HepG2 (cell line): ENCODE data around the gene ZNF22. TPM values are rescaled to one million over a fixed set of nuclear protein-coding genes. Genes with fewer than 3 reads are reported as not detected.
A peak's percentile ranks its signal among the peaks of the same experiment; 100 is the strongest.

ENCODE experiments used
- ATAC-seq: fragments of 200-7000 bp; cut with Tn5 transposase; 3 replicates; pipeline ENCODE4 v1.9.1; 2020; ENCODE audit warnings: mild to moderate bottlenecking, moderate library complexity
- BruUV-seq: library from RNA; stranded (reverse); fragments of 400-500 nt; replicated peaks from 2 replicates; lab custom pipeline; 2021; lab: Mats Ljungman, UMichigan
- CTCF ChIA-PET: fragments of 300-600 bp; formaldehyde crosslinking; extraction: SDS; loops from one replicate; lab custom pipeline; 2021; ENCODE audit warnings: low total read pairs, inconsistent platforms, low intra/inter-chr PET ratio; lab: Yijun Ruan, JAX
- POLR2A ChIA-PET: fragments of 350-600 bp; sonication (Branson Sonifier 250); formaldehyde crosslinking; loops from one replicate; lab custom pipeline; 2020; ENCODE audit warnings: antibody characterized with exemption, inconsistent platforms; lab: Yijun Ruan, JAX
- DNase-seq: peaks from one replicate; pipeline ENCODE4 v3.0.0-alpha.2; 2015; ENCODE audit warnings: low spot score
- FAIRE-seq: peaks from 3 replicates; lab custom pipeline; 2011; peaks lifted over from hg19 to GRCh38; lab: Jason Lieb, UNC
- H2AFZ ChIP-seq: one replicate; pipeline ENCODE4 v1.6.1; 2011; ENCODE audit warnings: low read length, inconsistent platforms
- H3K27ac ChIP-seq: fragments of 300-600 bp; 3 replicates; pipeline ENCODE4 v1.8.0; 2011; ENCODE audit warnings: mixed run types, mild to moderate bottlenecking, mixed read lengths, low read length, inconsistent platforms; ENCODE audit not compliant: insufficient read depth; ENCODE audit errors: extremely low read length
- H3K27me3 ChIP-seq, 2 experiments: fragments of 200-600 bp in 1 of 2; 2 replicates in 1 of 2; 3 replicates in 1 of 2; pipeline versions ENCODE4 v1.6.0 to v1.8.0; 2011; ENCODE audit warnings: low read length in 2 of 2, mild to moderate bottlenecking in 2 of 2, moderate library complexity in 2 of 2, inconsistent platforms in 1 of 2; ENCODE audit not compliant: insufficient read depth in 2 of 2, control insufficient read depth in 1 of 2
- H3K36me3 ChIP-seq, 2 experiments: fragments of 200-600 bp in 1 of 2; replicated peaks in 1 of 2; 2 replicates in 1 of 2; 3 replicates in 1 of 2; pipeline versions ENCODE4 v1.5.1 to v1.8.0; 2011; ENCODE audit warnings: low read length in 2 of 2, inconsistent platforms in 1 of 2; ENCODE audit not compliant: insufficient read depth in 2 of 2, control insufficient read depth in 1 of 2
- H3K4me1 ChIP-seq: 2 replicates; pipeline ENCODE4 v1.5.1; 2012; ENCODE audit warnings: low read length, inconsistent platforms; ENCODE audit not compliant: insufficient read depth
- H3K4me2 ChIP-seq: 2 replicates; pipeline ENCODE4 v1.6.0; 2011; ENCODE audit warnings: low read depth, low read length, inconsistent platforms
- H3K4me3 ChIP-seq, 3 experiments: fragments of 200-600 bp in 1 of 3; sonication (generic), shearing (Covaris generic) in 1 of 3; replicated peaks in 1 of 3; 2 replicates each; pipeline ENCODE4 v1.5.1; 2011 to 2016; ENCODE audit warnings: low read length in 3 of 3, inconsistent platforms in 2 of 3, low read depth in 2 of 3, mild to moderate bottlenecking in 2 of 3, control low read depth in 1 of 3, mixed read lengths in 1 of 3; ENCODE audit not compliant: insufficient read depth in 1 of 3
- H3K79me2 ChIP-seq: one replicate; pipeline ENCODE4 v1.6.1; 2011; ENCODE audit warnings: low read length, inconsistent platforms; ENCODE audit not compliant: insufficient read depth
- H3K9ac ChIP-seq: 2 replicates; pipeline ENCODE4 v1.6.0; 2011; ENCODE audit warnings: mild to moderate bottlenecking, low read depth, low read length, inconsistent platforms; ENCODE audit not compliant: insufficient read depth
- H3K9me3 ChIP-seq: 2 replicates; pipeline ENCODE4 v1.5.1; 2012; ENCODE audit warnings: mild to moderate bottlenecking, low read length
- H4K20me1 ChIP-seq: 2 replicates; pipeline ENCODE4 v1.6.0; 2011; ENCODE audit warnings: inconsistent platforms, mild to moderate bottlenecking, low read length, moderate library complexity; ENCODE audit not compliant: insufficient read depth
- BCL6 ChIP-seq: IDR thresholded peaks from 2 replicates; pipeline ENCODE4 v1.6.1; 2016; ENCODE audit warnings: missing genetic modification reagents, missing compliant biosample characterization
- CC2D1A ChIP-seq: sonication (generic); formaldehyde crosslinking; IDR thresholded peaks from 2 replicates; pipeline ENCODE4 v1.8.1; 2023; ENCODE audit warnings: mild to moderate bottlenecking, missing genetic modification reagents
- CENPT ChIP-seq: sonication (generic); formaldehyde crosslinking; IDR thresholded peaks from 2 replicates; pipeline ENCODE4 v1.8.0; 2022; ENCODE audit warnings: low read depth, mild to moderate bottlenecking, moderate library complexity, missing genetic modification reagents
- HNF4G ChIP-seq, 2 experiments: sonication (generic) in 1 of 2; formaldehyde crosslinking in 1 of 2; IDR thresholded peaks; 2 replicates each; pipeline versions ENCODE4 v1.4.0 to v1.6.1; 2011 to 2020; ENCODE audit warnings: borderline replicate concordance in 2 of 2, low read depth in 2 of 2, mild to moderate bottlenecking in 2 of 2, low read length in 1 of 2, missing genetic modification reagents in 1 of 2, moderate library complexity in 1 of 2
- HOXA9 ChIP-seq: sonication (generic); formaldehyde crosslinking; IDR thresholded peaks from 2 replicates; pipeline ENCODE4 v1.8.1; 2022; ENCODE audit warnings: missing genetic modification reagents, mild to moderate bottlenecking, moderate library complexity, borderline replicate concordance
- MTF1 ChIP-seq: sonication (generic); formaldehyde crosslinking; IDR thresholded peaks from 2 replicates; pipeline ENCODE4 v1.5.0; 2020; ENCODE audit warnings: missing genetic modification reagents
- NR3C1 ChIP-seq: sonication (generic); formaldehyde crosslinking; IDR thresholded peaks from 2 replicates; pipeline ENCODE4 v1.4.0; 2020; ENCODE audit warnings: missing genetic modification reagents
- PPARG ChIP-seq: conservative IDR thresholded peaks from 2 replicates; pipeline ENCODE4 v1.6.1; 2016; ENCODE audit warnings: missing biosample characterization, missing genetic modification reagents
- PRMT3 ChIP-seq: sonication (generic); formaldehyde crosslinking; IDR thresholded peaks from 2 replicates; pipeline ENCODE4 v1.8.1; 2022; ENCODE audit warnings: low read depth, mild to moderate bottlenecking, moderate library complexity, missing genetic modification reagents, borderline replicate concordance
- SMC3 ChIP-seq: IDR thresholded peaks from 2 replicates; pipeline ENCODE4 v1.6.1; 2011; ENCODE audit warnings: low read length, improper control_type of control experiment
- ZNF678 ChIP-seq: sonication (generic); formaldehyde crosslinking; IDR thresholded peaks from 2 replicates; pipeline ENCODE4 v1.4.0; 2020; ENCODE audit warnings: mild to moderate bottlenecking, missing genetic modification reagents
- ZNF761 ChIP-seq: sonication (generic); formaldehyde crosslinking; conservative IDR thresholded peaks from 2 replicates; pipeline ENCODE4 v1.4.0; 2020; ENCODE audit warnings: mild to moderate bottlenecking, missing genetic modification reagents
- WGBS: methylation state at CpG from one replicate; pipeline ENCODE4 v1.1.6; 2017; ENCODE audit warnings: low lambda C conversion rate; 5-methylcytosine and 5-hydroxymethylcytosine counted together
- in situ Hi-C: cut with HindIII; loops from 2 replicates; pipeline ENCODE4 v1.10.0; 2017; ENCODE audit warnings: low pct_unique_long_range_greater_than_20kb; ENCODE audit not compliant: extremely low pct_ligation_motif_present
- intact Hi-C: fragments of 100-400 bp; cut with micrococcal nuclease; formaldehyde crosslinking; loops from one replicate; pipeline ENCODE4 v1.10.0; 2022; ENCODE audit not compliant: unreplicated experiment
- polyA plus RNA-seq, 8 experiments: library from polyadenylated mRNA; depleted of rRNA in 3 of 8; stranded (reverse) in 7 of 8; unstranded in 1 of 8; fragments of >200 nt; fragmentation: Illumina TruSeq in 4 of 8; extraction: Trizol in 4 of 8; gene quantifications; 2 replicates each; pipeline versions ENCODE4 v1.2.1 to v1.2.3, GENCODE V29; 2011 to 2016; ENCODE audit warnings: low read depth in 4 of 8, missing spikeins in 1 of 8, mixed read lengths in 1 of 8; ENCODE audit not compliant: insufficient read depth in 1 of 8
- total RNA-seq, 5 experiments: library from RNA; depleted of rRNA; stranded (reverse); fragments of >200 nt; fragmentation: Illumina TruSeq; extraction: Trizol; gene quantifications; 2 replicates each; pipeline ENCODE4 v1.2.3, GENCODE V29; 2016; ENCODE audit warnings: low read depth in 1 of 5
- TF ChIP-seq, protein P1 (sequence below): sonication (generic); formaldehyde crosslinking; IDR thresholded peaks from one replicate; pipeline ENCODE4 v1.5.1; 2020; ENCODE audit warnings: mild to moderate bottlenecking, missing genetic modification reagents; ENCODE audit errors: not compliant biosample characterization

ZNF22 gene
- total and polyA plus RNA-seq, 2 of the 13 experiments (the other 11 are each of a cell fraction or from before 2014, with no cell fraction given): 0.40 to 1.3 TPM

GRCh38 chr10:44976352-44977198, 24.1 kb upstream of the ZNF22 start:
- Histone ChIP-seq H3K27ac (peak overlapping the region; percentile 97), H2AFZ (no peak overlapping the region), H3K36me3 (peaks cover 10 to 30% of the 10 kb centered on the region in 2 experiments; a peak in 4 of 5 replicates), H3K9ac (peak overlapping the region; percentile 95), H3K9me3 (no peaks in the 10 kb centered on the region), H3K79me2 (peaks cover 30% of the 10 kb centered on the region), H4K20me1 (peaks cover 40% of the 10 kb centered on the region), H3K4me1 (peaks cover 64% of the 10 kb centered on the region), H3K27me3 (no peaks in the 10 kb centered on the region; a peak in 1 of 5 replicates), H3K4me3 (peak overlapping the region; percentile 64 to 89 (median 78)), H3K4me2 (peak overlapping the region; percentile 90)
- DNase-seq (no peak), ATAC-seq (no peak; the same call in 2 of the 3 replicates), FAIRE-seq (no peak)
- in situ Hi-C loops (loop anchor here (5.0 kb wide), 1 partner anchor 44 kb away; no protein-coding TSS in a partner anchor), intact Hi-C loops (no loop called here)
- 78% methylated on average over 2 of the region's 9 CpGs for WGBS
- ChIA-PET CTCF (interaction anchor here (3.8 kb wide), 1 partner anchor 44 kb away, joined by 64 read pairs; no protein-coding TSS in a partner anchor), POLR2A (interaction anchor here (1.0 to 12.6 kb wide), 12 partner anchors 14 to 65 kb away, joined by 4 to 863 read pairs (median 16); partner anchors contain the start of genes RASSF4, TMEM72 and ZNF22)
- BruUV-seq: no TSS peak
- TF ChIP-seq HOXA9 (peak; percentile 94), CENPT (CRISPR knock-in tag) (peak; percentile 54; the same call in 1 of the 2 replicates), MTF1 (no peak), BCL6 (peak; percentile 15; the same call in 1 of the 2 replicates), NR3C1 (CRISPR knock-in tag) (no peak), HNF4G (IDR thresholded peaks at IDR 0.05; ENCODE audit: borderline replicate concordance, low read depth, low read length) (no peak), HNF4G (CRISPR knock-in tag; IDR thresholded peaks at IDR 0.05; ENCODE audit: borderline replicate concordance, low read depth) (peak; percentile 21; the same call in 1 of the 2 replicates), CC2D1A (CRISPR knock-in tag) (peak; percentile 84; the same call in 1 of the 2 replicates), SMC3 (no peak), ZNF761 (CRISPR knock-in tag) (no peak), ZNF678 (no peak), PRMT3 (peak; percentile 70; the same call in 1 of the 2 replicates), PPARG (CRISPR knock-in tag) (peak; percentile 24; the same call in 1 of the 2 replicates)
- TF ChIP-seq, protein P1, sequence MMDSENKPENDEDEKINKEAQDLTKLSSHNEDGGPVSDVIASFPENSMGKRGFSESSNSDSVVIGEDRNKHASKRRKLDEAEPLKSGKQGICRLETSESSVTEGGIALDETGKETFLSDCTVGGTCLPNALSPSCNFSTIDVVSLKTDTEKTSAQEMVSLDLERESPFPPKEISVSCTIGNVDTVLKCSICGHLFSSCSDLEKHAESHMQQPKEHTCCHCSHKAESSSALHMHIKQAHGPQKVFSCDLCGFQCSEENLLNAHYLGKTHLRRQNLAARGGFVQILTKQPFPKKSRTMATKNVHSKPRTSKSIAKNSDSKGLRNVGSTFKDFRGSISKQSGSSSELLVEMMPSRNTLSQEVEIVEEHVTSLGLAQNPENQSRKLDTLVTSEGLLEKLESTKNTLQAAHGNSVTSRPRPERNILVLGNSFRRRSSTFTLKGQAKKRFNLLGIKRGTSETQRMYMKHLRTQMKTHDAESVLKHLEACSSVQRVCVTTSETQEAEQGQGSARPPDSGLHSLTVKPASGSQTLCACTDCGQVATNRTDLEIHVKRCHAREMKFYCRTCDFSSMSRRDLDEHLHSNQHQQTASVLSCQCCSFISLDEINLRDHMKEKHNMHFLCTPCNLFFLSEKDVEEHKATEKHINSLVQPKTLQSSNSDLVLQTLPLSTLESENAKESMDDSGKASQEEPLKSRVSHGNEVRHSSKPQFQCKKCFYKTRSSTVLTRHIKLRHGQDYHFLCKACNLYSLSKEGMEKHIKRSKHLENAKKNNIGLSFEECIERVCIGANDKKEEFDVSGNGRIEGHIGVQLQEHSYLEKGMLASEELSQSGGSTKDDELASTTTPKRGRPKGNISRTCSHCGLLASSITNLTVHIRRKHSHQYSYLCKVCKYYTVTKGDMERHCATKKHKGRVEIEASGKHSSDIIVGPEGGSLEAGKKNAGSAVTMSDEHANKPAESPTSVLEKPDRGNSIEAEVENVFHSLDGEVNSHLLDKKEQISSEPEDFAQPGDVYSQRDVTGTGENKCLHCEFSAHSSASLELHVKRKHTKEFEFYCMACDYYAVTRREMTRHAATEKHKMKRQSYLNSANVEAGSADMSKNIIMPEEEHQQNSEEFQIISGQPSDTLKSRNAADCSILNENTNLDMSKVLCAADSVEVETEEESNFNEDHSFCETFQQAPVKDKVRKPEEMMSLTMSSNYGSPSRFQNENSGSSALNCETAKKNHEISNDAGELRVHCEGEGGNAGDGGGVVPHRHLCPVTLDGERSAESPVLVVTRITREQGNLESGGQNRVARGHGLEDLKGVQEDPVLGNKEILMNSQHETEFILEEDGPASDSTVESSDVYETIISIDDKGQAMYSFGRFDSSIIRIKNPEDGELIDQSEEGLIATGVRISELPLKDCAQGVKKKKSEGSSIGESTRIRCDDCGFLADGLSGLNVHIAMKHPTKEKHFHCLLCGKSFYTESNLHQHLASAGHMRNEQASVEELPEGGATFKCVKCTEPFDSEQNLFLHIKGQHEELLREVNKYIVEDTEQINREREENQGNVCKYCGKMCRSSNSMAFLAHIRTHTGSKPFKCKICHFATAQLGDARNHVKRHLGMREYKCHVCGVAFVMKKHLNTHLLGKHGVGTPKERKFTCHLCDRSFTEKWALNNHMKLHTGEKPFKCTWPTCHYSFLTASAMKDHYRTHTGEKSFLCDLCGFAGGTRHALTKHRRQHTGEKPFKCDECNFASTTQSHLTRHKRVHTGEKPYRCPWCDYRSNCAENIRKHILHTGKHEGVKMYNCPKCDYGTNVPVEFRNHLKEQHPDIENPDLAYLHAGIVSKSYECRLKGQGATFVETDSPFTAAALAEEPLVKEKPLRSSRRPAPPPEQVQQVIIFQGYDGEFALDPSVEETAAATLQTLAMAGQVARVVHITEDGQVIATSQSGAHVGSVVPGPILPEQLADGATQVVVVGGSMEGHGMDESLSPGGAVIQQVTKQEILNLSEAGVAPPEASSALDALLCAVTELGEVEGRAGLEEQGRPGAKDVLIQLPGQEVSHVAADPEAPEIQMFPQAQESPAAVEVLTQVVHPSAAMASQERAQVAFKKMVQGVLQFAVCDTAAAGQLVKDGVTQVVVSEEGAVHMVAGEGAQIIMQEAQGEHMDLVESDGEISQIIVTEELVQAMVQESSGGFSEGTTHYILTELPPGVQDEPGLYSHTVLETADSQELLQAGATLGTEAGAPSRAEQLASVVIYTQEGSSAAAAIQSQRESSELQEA (CRISPR knock-in tag): peak; percentile 4
